GM03348 (cell line): ENCODE results near the gene ASB17.
"Not testable (repeated sequence)": the region's sequence is repeated elsewhere in the genome, so short reads cannot be mapped to it uniquely, and the experiment has no call there.

Source experiments
- DNase-seq: peaks from one replicate; pipeline ENCODE4 v3.0.0; 2012; ENCODE audit warnings: low spot score

ASB17 gene

GRCh38 chr1:75932304-75932703 lies at the start of gene ASB17:
ASB17 (minus strand) TSS chr1:75932404; CDS start chr1:75932291, 113 bp downstream.
- DNase-seq = no peak

- no peak for DNase-seq
Measured at GRCh38 chr1:75980972-75981897, 49.0 kb upstream of the ASB17 start.

- no peak for DNase-seq
Measured at GRCh38 chr1:75970631-75971030, 38.4 kb upstream of the ASB17 start.

GRCh38 chr1:75969550-75969949 lies 37.3 kb upstream of the ASB17 start:
- no peak for DNase-seq

- no peak for DNase-seq
Measured at GRCh38 chr1:75967719-75968118, 35.5 kb upstream of the ASB17 start.

- no peak for DNase-seq
Measured at GRCh38 chr1:75964760-75965408, 32.7 kb upstream of the ASB17 start.

- DNase-seq = not testable (repeated sequence)
Measured at GRCh38 chr1:75964110-75964759, 32.0 kb upstream of the ASB17 start.

GRCh38 chr1:75954586-75954985 lies 22.4 kb upstream of the ASB17 start:
- DNase-seq = no peak

- no peak for DNase-seq
Measured at GRCh38 chr1:75953461-75953860, 21.3 kb upstream of the ASB17 start.

GRCh38 chr1:75952016-75952415 lies 19.8 kb upstream of the ASB17 start:
- no peak for DNase-seq

- no peak for DNase-seq
Measured at GRCh38 chr1:75950176-75950575, 18.0 kb upstream of the ASB17 start.

GRCh38 chr1:75943037-75943436 lies 10.8 kb upstream of the ASB17 start:
- not testable (repeated sequence) for DNase-seq

- DNase-seq = no peak
Measured at GRCh38 chr1:75937034-75937433, 4.8 kb upstream of the ASB17 start.

- no peak for DNase-seq
Measured at GRCh38 chr1:75922698-75923097, 9.5 kb downstream of the ASB17 start.

- no peak for DNase-seq
Measured at GRCh38 chr1:75916834-75917233, 15.4 kb downstream of the ASB17 start.

GRCh38 chr1:75908717-75909152 lies 23.5 kb downstream of the ASB17 start:
- peak; percentile 1 for DNase-seq

- no peak for DNase-seq
Measured at GRCh38 chr1:75901371-75901770, 30.8 kb downstream of the ASB17 start.

GRCh38 chr1:75884437-75884836 lies 47.8 kb downstream of the ASB17 start:
- DNase-seq = no peak

- DNase-seq = no peak
Measured at GRCh38 chr1:75879985-75880384, 52.2 kb downstream of the ASB17 start.

- DNase-seq = no peak
Measured at GRCh38 chr1:75870951-75871350, 61.3 kb downstream of the ASB17 start.
